Natural killer cell (primary cell): ENCODE measurements around the gene BUD31. TPM values are rescaled to one million over a fixed set of nuclear protein-coding genes. Genes with fewer than 3 reads are reported as not detected.

Experiments
- ATAC-seq, 3 donors: fragments of 150-1000 bp in 2 of 3; fragments of 200-7000 bp in 1 of 3; cut with Tn5 transposase; 1 replicate in 1 of 3; 2 replicates in 2 of 3; pipeline ENCODE4 v1.10.0; 2021; ENCODE audit warnings: mild to moderate bottlenecking in 2 of 3, moderate library complexity in 2 of 3
- DNase-seq, 2 donors: peaks; one replicate each; pipeline versions ENCODE4 v3.0.0 to v3.0.0-alpha.2; 2013 to 2021; ENCODE audit warnings: mixed read lengths in 1 of 2
- H3K27ac ChIP-seq: one replicate; pipeline ENCODE4 v1.5.1; 2013; ENCODE audit warnings: mild to moderate bottlenecking, low read length
- H3K27me3 ChIP-seq: one replicate; pipeline ENCODE4 v1.6.1; 2013; ENCODE audit warnings: low read length; ENCODE audit not compliant: control insufficient read depth, insufficient read depth
- H3K36me3 ChIP-seq: one replicate; pipeline ENCODE4 v1.6.1; 2013; ENCODE audit warnings: low read length; ENCODE audit not compliant: control insufficient read depth, insufficient read depth
- H3K4me1 ChIP-seq: one replicate; pipeline ENCODE4 v1.6.1; 2013; ENCODE audit warnings: low read length; ENCODE audit not compliant: control insufficient read depth, insufficient read depth
- H3K4me3 ChIP-seq: one replicate; pipeline ENCODE4 v1.5.1; 2013; ENCODE audit warnings: low read length
- H3K9me3 ChIP-seq: one replicate; pipeline ENCODE4 v1.6.1; 2013; ENCODE audit warnings: low read length; ENCODE audit not compliant: control insufficient read depth, insufficient read depth
- H3K27ac Mint-ChIP-seq, 2 donors: one replicate each; pipeline ENCODE4 v1.8.0; 2022; ENCODE audit warnings: mild to moderate bottlenecking in 2 of 2, mixed read lengths in 2 of 2, moderate library complexity in 1 of 2
- H3K27me3 Mint-ChIP-seq, 2 donors: one replicate each; pipeline ENCODE4 v1.8.0; 2022; ENCODE audit warnings: low read depth in 2 of 2, mixed read lengths in 2 of 2
- H3K36me3 Mint-ChIP-seq: one replicate; pipeline ENCODE4 v1.8.0; 2022; ENCODE audit warnings: mixed read lengths
- H3K4me1 Mint-ChIP-seq, 2 donors: one replicate each; pipeline ENCODE4 v1.8.0; 2022; ENCODE audit warnings: mixed read lengths in 2 of 2
- H3K4me3 Mint-ChIP-seq: one replicate; pipeline ENCODE4 v1.8.0; 2022; ENCODE audit warnings: mild to moderate bottlenecking, moderate library complexity, mixed read lengths
- H3K9me3 Mint-ChIP-seq, 2 donors: one replicate each; pipeline ENCODE4 v1.8.0; 2022; ENCODE audit warnings: mixed read lengths in 2 of 2
- CTCF ChIP-seq: fragments of 200-600 bp; IDR thresholded peaks from one replicate; pipeline ENCODE4 v1.8.0; 2022; ENCODE audit warnings: antibody characterized with exemption
- WGBS: methylation state at CpG from one replicate; pipeline ENCODE4 v1.1.7; 2013; ENCODE audit warnings: missing lambda C conversion rate; ENCODE audit not compliant: insufficient coverage; 5-methylcytosine and 5-hydroxymethylcytosine counted together
- intact Hi-C: fragments of 100-400 bp; cut with micrococcal nuclease; formaldehyde crosslinking; loops from one replicate; pipeline ENCODE4 v1.14.2; 2022
- total RNA-seq, 4 donors: library from RNA; stranded (reverse); fragments of 120-200 nt in 1 of 4; gene quantifications; one replicate each; pipeline versions ENCODE4 v1.2.3 to v1.2.4, GENCODE V29; 2013 to 2022

BUD31 gene
- total RNA-seq, 3 donors from 2014 or later (not counting 1 experiment from before 2014, with no cell fraction given) = 145 to 190 (median 187) TPM

GRCh38 chr7:99407872-99408378 is 844 bp upstream of the BUD31 start:
- peak in 1 of 2 donors; percentile 60 for DNase-seq
- no peaks in the 10 kb centered on the region for H3K27me3 ChIP-seq
- H3K4me3 ChIP-seq = peak overlapping the region; percentile 83
- Mint-ChIP-seq H3K9me3 (no peaks in the 10 kb centered on the region), H3K27ac (peak overlapping the region; percentile 93), H3K36me3 (peaks cover 6% of the 10 kb centered on the region), H3K4me1 (peaks cover 54 to 63% of the 10 kb centered on the region in 2 donors), H3K27me3 (no peaks in the 10 kb centered on the region), H3K4me3 (peak overlapping the region; percentile 96)
- TF ChIP-seq CTCF = no peak
- peaks cover 58% of the 10 kb centered on the region for H3K4me1 ChIP-seq
- H3K27ac ChIP-seq = peak overlapping the region; percentile 98
- intact Hi-C loops = loop anchor here (1.0 to 5.0 kb wide), 6 partner anchors 15 to 144 kb away; partner anchors contain the start of genes ARPC1B, FAM200A, ZKSCAN5 and ZNF789
- no peaks in the 10 kb centered on the region for H3K9me3 ChIP-seq
- WGBS = 1% methylated on average over 28 of the region's 28 CpGs
- peaks cover 37% of the 10 kb centered on the region for H3K36me3 ChIP-seq
- peak; percentile 4 to 26 (median 24) for ATAC-seq

- Histone ChIP-seq H3K27ac (peak overlapping the region; percentile 98), H3K4me1 (peaks cover 51% of the 10 kb centered on the region), H3K4me3 (peak overlapping the region; percentile 83), H3K9me3 (no peaks in the 10 kb centered on the region), H3K36me3 (peaks cover 34% of the 10 kb centered on the region), H3K27me3 (no peaks in the 10 kb centered on the region)
- no peak for TF ChIP-seq CTCF
- ATAC-seq (peak in 1 of 3 donors; percentile 4), DNase-seq (no peak)
- WGBS = under 1% methylated on average over 18 of the region's 18 CpGs
- Mint-ChIP-seq H3K9me3 (no peaks in the 10 kb centered on the region), H3K27me3 (no peaks in the 10 kb centered on the region), H3K36me3 (peaks cover 6% of the 10 kb centered on the region), H3K4me1 (peaks cover 46 to 55% of the 10 kb centered on the region in 2 donors), H3K27ac (peak overlapping the region; percentile 93), H3K4me3 (peak overlapping the region; percentile 96)
- intact Hi-C loops = loop anchor here (2.0 to 5.0 kb wide), 4 partner anchors 16 to 143 kb away; partner anchors contain the start of genes ARPC1B, FAM200A and ZKSCAN5
Measured at GRCh38 chr7:99409192-99409572, 413 bp downstream of the BUD31 start.

GRCh38 chr7:99409806-99410205 is 1.0 kb downstream of the BUD31 start:
- Histone ChIP-seq H3K4me3 (peak overlapping the region; percentile 83), H3K4me1 (peaks cover 45% of the 10 kb centered on the region), H3K27ac (peak overlapping the region; percentile 98), H3K36me3 (peaks cover 34% of the 10 kb centered on the region), H3K9me3 (no peaks in the 10 kb centered on the region), H3K27me3 (no peaks in the 10 kb centered on the region)
- no peak for TF ChIP-seq CTCF
- intact Hi-C loops = loop anchor here (2.0 to 5.0 kb wide), 4 partner anchors 17 to 142 kb away; partner anchors contain the start of genes ARPC1B, FAM200A and ZKSCAN5
- Mint-ChIP-seq H3K4me3 (peak overlapping the region; percentile 96), H3K9me3 (no peaks in the 10 kb centered on the region), H3K27me3 (no peaks in the 10 kb centered on the region), H3K36me3 (peaks cover 9% of the 10 kb centered on the region), H3K4me1 (peaks cover 40 to 51% of the 10 kb centered on the region in 2 donors), H3K27ac (peak overlapping the region; percentile 93)
- peak in 1 of 2 donors; percentile 57 for DNase-seq
- 44% methylated on average over 2 of the region's 3 CpGs for WGBS
- ATAC-seq = no peak
